ENCODE measurements around the gene CYSLTR2.

DNA sequence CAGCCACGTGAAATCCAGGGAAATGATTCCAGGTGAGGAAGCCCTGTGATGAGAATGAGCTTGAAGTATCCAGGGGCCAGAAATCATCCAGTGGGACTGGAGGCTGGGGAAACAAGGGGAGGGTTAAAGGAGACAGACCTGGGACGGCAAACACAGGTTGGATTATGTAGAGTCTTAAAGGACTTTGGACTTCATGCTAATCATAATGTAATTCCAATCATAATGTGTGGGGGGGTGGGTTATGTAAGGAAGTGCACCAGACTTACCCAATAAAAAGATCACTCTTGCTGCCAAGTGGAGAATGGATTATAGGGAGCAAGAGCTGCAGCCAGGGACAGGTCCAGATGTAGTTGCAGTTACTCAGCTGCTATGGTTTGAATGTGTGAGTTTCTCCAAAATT lies 16.1 kb upstream of the CYSLTR2 start:
- TF ChIP-seq, protein P1, sequence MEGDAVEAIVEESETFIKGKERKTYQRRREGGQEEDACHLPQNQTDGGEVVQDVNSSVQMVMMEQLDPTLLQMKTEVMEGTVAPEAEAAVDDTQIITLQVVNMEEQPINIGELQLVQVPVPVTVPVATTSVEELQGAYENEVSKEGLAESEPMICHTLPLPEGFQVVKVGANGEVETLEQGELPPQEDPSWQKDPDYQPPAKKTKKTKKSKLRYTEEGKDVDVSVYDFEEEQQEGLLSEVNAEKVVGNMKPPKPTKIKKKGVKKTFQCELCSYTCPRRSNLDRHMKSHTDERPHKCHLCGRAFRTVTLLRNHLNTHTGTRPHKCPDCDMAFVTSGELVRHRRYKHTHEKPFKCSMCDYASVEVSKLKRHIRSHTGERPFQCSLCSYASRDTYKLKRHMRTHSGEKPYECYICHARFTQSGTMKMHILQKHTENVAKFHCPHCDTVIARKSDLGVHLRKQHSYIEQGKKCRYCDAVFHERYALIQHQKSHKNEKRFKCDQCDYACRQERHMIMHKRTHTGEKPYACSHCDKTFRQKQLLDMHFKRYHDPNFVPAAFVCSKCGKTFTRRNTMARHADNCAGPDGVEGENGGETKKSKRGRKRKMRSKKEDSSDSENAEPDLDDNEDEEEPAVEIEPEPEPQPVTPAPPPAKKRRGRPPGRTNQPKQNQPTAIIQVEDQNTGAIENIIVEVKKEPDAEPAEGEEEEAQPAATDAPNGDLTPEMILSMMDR (conservative IDR thresholded peaks at IDR 0.05 in 1 of 2, IDR thresholded peaks at IDR 0.05 in 1 of 2; ENCODE audit: extremely low read depth in 1 of 2, insufficient read depth in 1 of 2, low read depth in 1 of 2, low read length in 2 of 2) = no peak
- no peak for TF ChIP-seq EZH2 (IDR thresholded peaks at IDR 0.05; ENCODE audit: borderline replicate concordance, low read length)

Measured in mammary epithelial cell (primary cell).